ENCODE measurements around the gene ABCA7.
"Not testable (repeated sequence)": the region's sequence is repeated elsewhere in the genome, so short reads cannot be mapped to it uniquely, and the experiment has no call there.

Gene ABCA7

GRCh38 chr19:1018932-1019615, 20.8 kb upstream of the ABCA7 start:
- TF ChIP-seq CTCF (IDR thresholded peaks at IDR 0.05; ENCODE audit: low read depth, low read length) (no peak), EZH2phosphoT487 (IDR thresholded peaks at IDR 0.05; ENCODE audit: low read depth) (no peak)
- H3K4me1 ChIP-seq (ENCODE audit: low read length), result peaks cover 37% of the 10 kb centered on the region
- H3K36me3 ChIP-seq (replicated peaks; ENCODE audit: low read depth, low read length), result peaks cover 11% of the 10 kb centered on the region
- peak overlapping the region; percentile 96 for H3K9ac ChIP-seq (ENCODE audit: low read length)
- no peaks in the 10 kb centered on the region for H3K27me3 ChIP-seq (ENCODE audit: low read depth, low read length)
- H3K27ac ChIP-seq (ENCODE audit: low read length), result peak overlapping the region; percentile 76
- H2AFZ ChIP-seq (ENCODE audit: low read depth, low read length), result no peak overlapping the region
- H3K4me3 ChIP-seq (ENCODE audit: low read length), result peak overlapping the region; percentile 92
- peaks cover 69% of the 10 kb centered on the region for H3K79me2 ChIP-seq (ENCODE audit: low read length)
- H4K20me1 ChIP-seq (ENCODE audit: insufficient read depth, low read length), result peaks cover 63% of the 10 kb centered on the region
- H3K4me2 ChIP-seq (ENCODE audit: low read length), result peak overlapping the region; percentile 89
- no peaks in the 10 kb centered on the region for H3K9me3 ChIP-seq (ENCODE audit: insufficient read depth, low read length)

GRCh38 chr19:1019616-1019961, 20.3 kb upstream of the ABCA7 start:
- Histone ChIP-seq H3K9me3 (ENCODE audit: insufficient read depth, low read length) (no peaks in the 10 kb centered on the region), H3K4me3 (ENCODE audit: low read length) (peak overlapping the region; percentile 92), H3K36me3 (replicated peaks; ENCODE audit: low read depth, low read length) (peaks cover 10% of the 10 kb centered on the region), H3K9ac (ENCODE audit: low read length) (peak overlapping the region; percentile 96), H3K27ac (ENCODE audit: low read length) (peak overlapping the region; percentile 76), H3K4me1 (ENCODE audit: low read length) (peaks cover 37% of the 10 kb centered on the region), H4K20me1 (ENCODE audit: insufficient read depth, low read length) (peaks cover 58% of the 10 kb centered on the region), H3K4me2 (ENCODE audit: low read length) (peak overlapping the region; percentile 89), H3K79me2 (ENCODE audit: low read length) (peaks cover 64% of the 10 kb centered on the region), H2AFZ (ENCODE audit: low read depth, low read length) (no peak overlapping the region), H3K27me3 (ENCODE audit: low read depth, low read length) (no peaks in the 10 kb centered on the region)
- no peak for TF ChIP-seq EZH2phosphoT487 (IDR thresholded peaks at IDR 0.05; ENCODE audit: low read depth)
- TF ChIP-seq CTCF (IDR thresholded peaks at IDR 0.05; ENCODE audit: low read depth, low read length), result no peak

- Histone ChIP-seq H2AFZ (ENCODE audit: low read depth, low read length) (no peak overlapping the region), H3K36me3 (replicated peaks; ENCODE audit: low read depth, low read length) (peaks cover 10% of the 10 kb centered on the region), H3K4me1 (ENCODE audit: low read length) (peaks cover 37% of the 10 kb centered on the region), H3K9ac (ENCODE audit: low read length) (peak overlapping the region; percentile 96), H3K4me3 (ENCODE audit: low read length) (peak overlapping the region; percentile 92), H4K20me1 (ENCODE audit: insufficient read depth, low read length) (peaks cover 52% of the 10 kb centered on the region), H3K27ac (ENCODE audit: low read length) (peak overlapping the region; percentile 76), H3K27me3 (ENCODE audit: low read depth, low read length) (no peaks in the 10 kb centered on the region), H3K9me3 (ENCODE audit: insufficient read depth, low read length) (no peaks in the 10 kb centered on the region), H3K79me2 (ENCODE audit: low read length) (peaks cover 58% of the 10 kb centered on the region), H3K4me2 (ENCODE audit: low read length) (peak overlapping the region; percentile 89)
- no peak for TF ChIP-seq CTCF (IDR thresholded peaks at IDR 0.05; ENCODE audit: low read depth, low read length)
- TF ChIP-seq EZH2phosphoT487 (IDR thresholded peaks at IDR 0.05; ENCODE audit: low read depth), result no peak
Measured at GRCh38 chr19:1019980-1020867, 19.7 kb upstream of the ABCA7 start.

- H3K27ac ChIP-seq (ENCODE audit: low read length), result peak within 1 kb of the TSS; percentile 76
- no peaks in the 10 kb centered on the region for H3K27me3 ChIP-seq (ENCODE audit: low read depth, low read length)
- H3K79me2 ChIP-seq (ENCODE audit: low read length), result peaks cover 50% of the 10 kb centered on the region
- H2AFZ ChIP-seq (ENCODE audit: low read depth, low read length), result peak within 1 kb of the TSS; percentile 64; the same call in 1 of the 2 replicates
- peak within 1 kb of the TSS; percentile 92 for H3K4me3 ChIP-seq (ENCODE audit: low read length)
- no peaks in the 10 kb centered on the region for H3K9me3 ChIP-seq (ENCODE audit: insufficient read depth, low read length)
- peaks cover 43% of the 10 kb centered on the region for H3K4me1 ChIP-seq (ENCODE audit: low read length)
- H3K36me3 ChIP-seq (replicated peaks; ENCODE audit: low read depth, low read length), result peaks cover 10% of the 10 kb centered on the region
- TF ChIP-seq EZH2phosphoT487 (IDR thresholded peaks at IDR 0.05; ENCODE audit: low read depth) (no peak), CTCF (IDR thresholded peaks at IDR 0.05; ENCODE audit: low read depth, low read length) (no peak)
- peak within 1 kb of the TSS; percentile 89 for H3K4me2 ChIP-seq (ENCODE audit: low read length)
- H4K20me1 ChIP-seq (ENCODE audit: insufficient read depth, low read length), result peaks cover 44% of the 10 kb centered on the region
- H3K9ac ChIP-seq (ENCODE audit: low read length), result peak within 1 kb of the TSS; percentile 96
Measured at GRCh38 chr19:1020868-1021425, 19.0 kb upstream of the ABCA7 start, which contains the start of gene TMEM259. Gene TMEM259 (minus strand): TSS chr19:1021123. CDS start chr19:1020996, 127 bp downstream.

- H3K4me2 ChIP-seq (ENCODE audit: low read length); H3K27me3 ChIP-seq (ENCODE audit: low read depth, low read length); H3K27ac ChIP-seq (ENCODE audit: low read length); H3K4me3 ChIP-seq (ENCODE audit: low read length); H3K9ac ChIP-seq (ENCODE audit: low read length); H3K36me3 ChIP-seq (replicated peaks; ENCODE audit: low read depth, low read length); H2AFZ ChIP-seq (ENCODE audit: low read depth, low read length); H3K9me3 ChIP-seq (ENCODE audit: insufficient read depth, low read length): not testable (repeated sequence)
- Histone ChIP-seq H3K79me2 (ENCODE audit: low read length) (peaks cover 49% of the 10 kb centered on the region), H3K4me1 (ENCODE audit: low read length) (peaks cover 23% of the 10 kb centered on the region), H4K20me1 (ENCODE audit: insufficient read depth, low read length) (peaks cover 22% of the 10 kb centered on the region)
Measured at GRCh38 chr19:1023883-1024188, 16.1 kb upstream of the ABCA7 start.

All from OCI-LY3 (cell line).